ENCODE measurements around the gene GALNS.

DNA sequence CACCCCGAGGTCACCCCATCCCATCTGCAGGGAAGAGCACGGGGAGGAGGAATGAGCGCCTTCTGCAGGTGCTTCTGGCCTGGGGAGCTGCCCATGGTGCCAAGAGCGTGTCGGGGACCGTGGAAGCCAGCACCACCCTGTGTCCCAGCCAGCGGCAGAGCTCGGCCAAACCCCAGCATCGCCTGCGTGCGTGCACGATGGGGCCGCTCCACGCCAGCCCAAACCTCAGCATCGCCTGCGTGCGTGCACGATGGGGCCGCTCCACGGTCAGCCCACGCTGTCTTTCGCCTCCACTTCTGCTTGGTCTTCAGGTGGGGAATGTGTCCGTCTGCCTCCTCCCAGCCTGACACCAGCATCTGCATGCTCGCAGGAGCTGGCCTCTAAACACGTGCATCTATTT lies 13.9 kb downstream of the GALNS start:
- TF ChIP-seq, protein P1, sequence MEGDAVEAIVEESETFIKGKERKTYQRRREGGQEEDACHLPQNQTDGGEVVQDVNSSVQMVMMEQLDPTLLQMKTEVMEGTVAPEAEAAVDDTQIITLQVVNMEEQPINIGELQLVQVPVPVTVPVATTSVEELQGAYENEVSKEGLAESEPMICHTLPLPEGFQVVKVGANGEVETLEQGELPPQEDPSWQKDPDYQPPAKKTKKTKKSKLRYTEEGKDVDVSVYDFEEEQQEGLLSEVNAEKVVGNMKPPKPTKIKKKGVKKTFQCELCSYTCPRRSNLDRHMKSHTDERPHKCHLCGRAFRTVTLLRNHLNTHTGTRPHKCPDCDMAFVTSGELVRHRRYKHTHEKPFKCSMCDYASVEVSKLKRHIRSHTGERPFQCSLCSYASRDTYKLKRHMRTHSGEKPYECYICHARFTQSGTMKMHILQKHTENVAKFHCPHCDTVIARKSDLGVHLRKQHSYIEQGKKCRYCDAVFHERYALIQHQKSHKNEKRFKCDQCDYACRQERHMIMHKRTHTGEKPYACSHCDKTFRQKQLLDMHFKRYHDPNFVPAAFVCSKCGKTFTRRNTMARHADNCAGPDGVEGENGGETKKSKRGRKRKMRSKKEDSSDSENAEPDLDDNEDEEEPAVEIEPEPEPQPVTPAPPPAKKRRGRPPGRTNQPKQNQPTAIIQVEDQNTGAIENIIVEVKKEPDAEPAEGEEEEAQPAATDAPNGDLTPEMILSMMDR (IDR thresholded peaks at IDR 0.05): no peak
- TF ChIP-seq, protein P2, sequence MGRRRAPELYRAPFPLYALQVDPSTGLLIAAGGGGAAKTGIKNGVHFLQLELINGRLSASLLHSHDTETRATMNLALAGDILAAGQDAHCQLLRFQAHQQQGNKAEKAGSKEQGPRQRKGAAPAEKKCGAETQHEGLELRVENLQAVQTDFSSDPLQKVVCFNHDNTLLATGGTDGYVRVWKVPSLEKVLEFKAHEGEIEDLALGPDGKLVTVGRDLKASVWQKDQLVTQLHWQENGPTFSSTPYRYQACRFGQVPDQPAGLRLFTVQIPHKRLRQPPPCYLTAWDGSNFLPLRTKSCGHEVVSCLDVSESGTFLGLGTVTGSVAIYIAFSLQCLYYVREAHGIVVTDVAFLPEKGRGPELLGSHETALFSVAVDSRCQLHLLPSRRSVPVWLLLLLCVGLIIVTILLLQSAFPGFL (CRISPR knock-in tag; IDR thresholded peaks at IDR 0.05; ENCODE audit: borderline replicate concordance): no peak
- TF ChIP-seq SP1 (CRISPR knock-in tag; conservative IDR thresholded peaks at IDR 0.05) (no peak), JAZF1 (CRISPR knock-in tag; IDR thresholded peaks at IDR 0.05) (no peak), ETV6 (CRISPR knock-in tag; IDR thresholded peaks at IDR 0.05) (no peak), CREB1 (CRISPR knock-in tag; IDR thresholded peaks at IDR 0.05) (no peak), TP53 (CRISPR knock-in tag; IDR thresholded peaks at IDR 0.05) (no peak)
- TF ChIP-seq, protein P3, sequence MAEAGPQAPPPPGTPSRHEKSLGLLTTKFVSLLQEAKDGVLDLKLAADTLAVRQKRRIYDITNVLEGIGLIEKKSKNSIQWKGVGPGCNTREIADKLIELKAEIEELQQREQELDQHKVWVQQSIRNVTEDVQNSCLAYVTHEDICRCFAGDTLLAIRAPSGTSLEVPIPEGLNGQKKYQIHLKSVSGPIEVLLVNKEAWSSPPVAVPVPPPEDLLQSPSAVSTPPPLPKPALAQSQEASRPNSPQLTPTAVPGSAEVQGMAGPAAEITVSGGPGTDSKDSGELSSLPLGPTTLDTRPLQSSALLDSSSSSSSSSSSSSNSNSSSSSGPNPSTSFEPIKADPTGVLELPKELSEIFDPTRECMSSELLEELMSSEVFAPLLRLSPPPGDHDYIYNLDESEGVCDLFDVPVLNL (CRISPR knock-in tag; IDR thresholded peaks at IDR 0.05; ENCODE audit: borderline replicate concordance, low read depth): no peak
